Measurements from ENCODE around the gene SOCS7. TPM values are rescaled to one million over a fixed set of nuclear protein-coding genes. Genes with fewer than 3 reads are reported as not detected.

The SOCS7 gene
- total and polyA plus RNA-seq, 10 of the 15 experiments (the other 5 are each of a cell fraction or from before 2014, with no cell fraction given), result 0.68 to 12.8 (median 7.3) TPM

DNA sequence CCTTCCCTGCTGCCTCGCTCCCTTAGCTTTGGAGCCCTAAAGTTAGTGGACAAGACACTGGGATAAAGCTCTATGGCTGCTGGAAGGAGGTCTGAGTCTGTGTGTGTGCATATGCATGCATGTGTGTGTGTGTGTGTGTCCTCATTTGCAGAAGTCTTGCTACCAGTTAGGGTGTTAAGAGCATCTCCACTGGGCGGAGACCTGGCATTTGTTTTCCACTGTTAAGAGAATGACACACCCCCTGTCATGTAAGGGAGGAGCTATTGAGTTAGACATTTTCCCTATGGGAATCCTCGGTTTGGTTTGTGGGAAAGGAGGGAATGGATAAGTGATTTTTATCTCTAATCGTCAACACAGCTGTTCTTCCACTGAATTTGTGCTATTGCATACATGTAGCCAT lies 51.8 kb downstream of the SOCS7 start (continued):
- TF ChIP-seq, protein P1, sequence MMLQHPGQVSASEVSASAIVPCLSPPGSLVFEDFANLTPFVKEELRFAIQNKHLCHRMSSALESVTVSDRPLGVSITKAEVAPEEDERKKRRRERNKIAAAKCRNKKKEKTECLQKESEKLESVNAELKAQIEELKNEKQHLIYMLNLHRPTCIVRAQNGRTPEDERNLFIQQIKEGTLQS (IDR thresholded peaks at IDR 0.05; ENCODE audit: borderline replicate concordance, extremely low read depth, low read depth, low read length), result no peak

DNA sequence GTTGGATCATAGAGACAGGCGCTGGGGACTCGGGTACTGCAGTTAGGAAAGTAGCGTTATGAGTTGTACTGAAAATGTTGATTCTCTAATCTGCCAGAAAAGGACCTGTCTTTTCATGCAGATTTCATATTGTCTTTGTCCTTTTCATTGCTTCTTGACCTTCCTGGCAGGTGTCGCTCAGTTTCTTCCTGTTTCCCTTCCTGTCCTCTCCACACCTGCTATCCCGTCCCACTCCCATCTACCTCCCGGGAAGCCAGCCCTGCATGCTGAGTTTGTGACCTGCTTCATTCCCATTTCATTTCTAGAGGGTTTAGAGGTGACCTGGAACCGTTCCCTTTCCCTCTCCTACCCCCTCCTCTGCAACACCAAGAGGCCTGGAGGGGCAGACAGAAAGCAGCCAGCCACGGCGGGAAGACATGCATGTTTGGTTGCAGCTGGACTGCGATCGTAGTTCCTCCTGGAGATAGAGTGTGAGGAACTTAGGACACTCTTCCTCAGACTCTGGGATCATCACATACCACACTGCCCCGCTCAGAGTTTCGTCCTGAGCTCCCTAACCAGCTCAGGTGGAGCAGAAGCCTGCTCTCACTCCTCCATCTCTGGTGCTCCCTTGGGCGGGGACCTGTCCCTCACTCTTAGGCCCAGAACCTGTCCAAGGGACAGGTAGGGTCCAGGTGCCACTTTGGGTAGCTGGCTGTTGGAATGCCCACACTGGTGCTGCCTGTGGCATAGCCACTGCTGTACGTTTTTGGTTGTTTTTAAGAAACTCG lies 52.7 kb downstream of the SOCS7 start:
- ATAC-seq, result no peak
- H2AFZ ChIP-seq (ENCODE audit: control insufficient read depth, low read depth, low read length), result no peak overlapping the region
- no peak for TF ChIP-seq RAD51 (IDR thresholded peaks at IDR 0.05)
- TF ChIP-seq SUPT20H (IDR thresholded peaks at IDR 0.05; ENCODE audit: borderline replicate concordance, control insufficient read depth, low read depth, low read length), result no peak
- no peak for TF ChIP-seq WRNIP1 (IDR thresholded peaks at IDR 0.05; ENCODE audit: borderline replicate concordance, low read depth, low read length)
- no peak for TF ChIP-seq POU2F2 (IDR thresholded peaks at IDR 0.05; ENCODE audit: borderline replicate concordance, low read depth, low read length)
- TF ChIP-seq, protein P2, sequence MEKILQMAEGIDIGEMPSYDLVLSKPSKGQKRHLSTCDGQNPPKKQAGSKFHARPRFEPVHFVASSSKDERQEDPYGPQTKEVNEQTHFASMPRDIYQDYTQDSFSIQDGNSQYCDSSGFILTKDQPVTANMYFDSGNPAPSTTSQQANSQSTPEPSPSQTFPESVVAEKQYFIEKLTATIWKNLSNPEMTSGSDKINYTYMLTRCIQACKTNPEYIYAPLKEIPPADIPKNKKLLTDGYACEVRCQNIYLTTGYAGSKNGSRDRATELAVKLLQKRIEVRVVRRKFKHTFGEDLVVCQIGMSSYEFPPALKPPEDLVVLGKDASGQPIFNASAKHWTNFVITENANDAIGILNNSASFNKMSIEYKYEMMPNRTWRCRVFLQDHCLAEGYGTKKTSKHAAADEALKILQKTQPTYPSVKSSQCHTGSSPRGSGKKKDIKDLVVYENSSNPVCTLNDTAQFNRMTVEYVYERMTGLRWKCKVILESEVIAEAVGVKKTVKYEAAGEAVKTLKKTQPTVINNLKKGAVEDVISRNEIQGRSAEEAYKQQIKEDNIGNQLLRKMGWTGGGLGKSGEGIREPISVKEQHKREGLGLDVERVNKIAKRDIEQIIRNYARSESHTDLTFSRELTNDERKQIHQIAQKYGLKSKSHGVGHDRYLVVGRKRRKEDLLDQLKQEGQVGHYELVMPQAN (conservative IDR thresholded peaks at IDR 0.05), result no peak
- peaks cover 3 to 6% of the 10 kb centered on the region in 2 experiments; a peak in 3 of 4 replicates for H3K36me3 ChIP-seq (ENCODE audit: control insufficient read depth in 2 of 2, insufficient read depth in 2 of 2, low read length in 1 of 2)
- CTCF ChIA-PET, result interaction anchor here (1.3 to 3.5 kb wide), 4 partner anchors 10 to 55 kb away, joined by 3 to 20 read pairs (median 9); partner anchors contain the start of gene SOCS7
- DNase-seq (ENCODE audit: low read depth, low spot score), result no peak
- no peak overlapping the region for H3K4me3 ChIP-seq
- SMC1A ChIA-PET (ENCODE audit: uncharacterized antibody, unreplicated experiment), result interaction anchor here (1.0 kb wide), 1 partner anchor 56 kb away, joined by 4 read pairs; no protein-coding TSS in a partner anchor
- BruUV-seq (replicated peaks), result no TSS peak
- H3K27me3 ChIP-seq (replicated peaks in 1 of 2; ENCODE audit: control insufficient read depth in 2 of 2, insufficient read depth in 2 of 2, low read length in 1 of 2), result no peaks in the 10 kb centered on the region
- intact Hi-C loops (cut with micrococcal nuclease; ENCODE audit: unreplicated experiment) (no loop called here), in situ Hi-C loops (cut with MboI) (no loop called here)
- RAD21 ChIA-PET (ENCODE audit: unreplicated experiment), result no interaction called here
- no peak overlapping the region for H3K4me2 ChIP-seq (ENCODE audit: control insufficient read depth, insufficient read depth)
- H3K27ac ChIP-seq (ENCODE audit: control insufficient read depth, insufficient read depth), result no peak overlapping the region
- no peaks in the 10 kb centered on the region for H3K4me1 ChIP-seq (ENCODE audit: control insufficient read depth, insufficient read depth, low read length)
- H3K9me3 ChIP-seq (replicated peaks; ENCODE audit: control insufficient read depth, insufficient read depth, low read length), result no peaks in the 10 kb centered on the region
- no peaks in the 10 kb centered on the region for H3K79me2 ChIP-seq (ENCODE audit: control insufficient read depth, insufficient read depth, low read length)
- H4K20me1 ChIP-seq (ENCODE audit: control insufficient read depth, insufficient read depth), result no peaks in the 10 kb centered on the region
- 81% methylated on average over 16 of the region's 16 CpGs for WGBS (ENCODE audit: insufficient coverage, insufficient replicate concordance, low lambda C conversion rate, missing lambda C conversion rate)
- no peak for FAIRE-seq
- H3K9ac ChIP-seq (ENCODE audit: control insufficient read depth, insufficient read depth, low read length), result no peak overlapping the region
- POLR2A ChIA-PET, result interaction anchor here (1.2 kb wide), 1 partner anchor 51 kb away, joined by 3 read pairs; no protein-coding TSS in a partner anchor

All from GM12878 (cell line).